ENCODE measurements around the gene NALCN.

The NALCN gene

DNA sequence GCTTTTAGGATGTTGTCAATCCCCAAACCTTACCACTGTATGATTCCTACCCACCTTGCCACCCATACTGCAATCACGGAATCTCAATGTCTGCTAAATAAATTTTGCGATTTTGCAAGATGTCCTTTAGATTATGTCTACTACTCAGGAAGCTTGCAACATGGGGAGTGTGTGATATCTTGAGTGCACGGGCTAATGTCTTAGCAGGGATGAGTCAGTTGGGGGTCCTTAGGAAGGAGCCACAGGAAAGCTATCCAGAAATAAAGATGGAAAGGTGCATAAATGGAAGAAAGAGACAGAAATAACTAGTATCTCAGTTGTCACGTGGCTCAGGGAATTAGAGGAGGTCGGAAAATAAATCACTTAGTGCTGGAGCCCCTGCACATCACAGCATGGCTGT lies 77.1 kb downstream of the NALCN start:
- TF ChIP-seq GATA2 (IDR thresholded peaks at IDR 0.05; ENCODE audit: low read depth, low read length), result no peak

DNA sequence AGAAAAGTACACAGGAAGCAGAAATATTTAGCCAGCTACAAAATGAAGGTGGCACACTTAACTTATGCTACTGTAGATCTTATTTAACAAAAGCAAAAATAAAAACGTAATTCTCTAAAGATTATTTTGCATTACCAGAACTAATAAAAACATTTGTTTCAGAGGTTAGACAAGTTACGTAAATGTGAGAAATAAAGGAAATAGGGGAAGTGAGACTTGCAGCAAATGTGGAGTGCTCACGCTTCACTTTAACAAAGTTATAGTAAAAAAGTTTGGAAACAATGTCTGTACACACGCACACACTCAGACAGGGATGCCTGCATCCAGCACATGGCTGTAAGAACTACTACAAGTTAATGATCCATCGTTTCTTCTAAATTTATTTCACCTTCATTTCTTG lies 83.7 kb downstream of the NALCN start:
- TF ChIP-seq GATA2 (IDR thresholded peaks at IDR 0.05; ENCODE audit: low read depth, low read length) (no peak), GATA3 (IDR thresholded peaks at IDR 0.05; ENCODE audit: low read depth, low read length) (no peak)

DNA sequence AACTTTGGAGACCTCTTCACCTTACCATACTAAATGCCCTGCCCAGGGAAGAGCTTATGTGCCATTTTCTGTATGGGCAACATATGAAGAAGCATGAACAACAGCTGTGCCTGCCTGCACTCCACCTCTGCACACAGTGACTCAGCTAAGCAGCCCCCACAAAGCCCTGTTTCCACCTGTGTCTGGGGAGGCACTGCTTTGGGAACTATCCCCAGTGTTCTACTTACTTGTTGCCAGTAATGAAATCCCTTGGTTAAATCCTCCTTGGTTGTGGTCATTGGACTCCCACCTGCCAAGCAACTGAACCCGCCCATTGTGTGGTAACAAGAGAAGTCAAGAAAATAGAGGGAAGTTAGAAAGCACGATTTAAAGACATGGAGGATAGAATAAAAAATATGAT lies 84.6 kb downstream of the NALCN start:
- no peak for TF ChIP-seq GATA3 (IDR thresholded peaks at IDR 0.05; ENCODE audit: low read depth, low read length)
- no peak for TF ChIP-seq GATA2 (IDR thresholded peaks at IDR 0.05; ENCODE audit: low read depth, low read length)

DNA sequence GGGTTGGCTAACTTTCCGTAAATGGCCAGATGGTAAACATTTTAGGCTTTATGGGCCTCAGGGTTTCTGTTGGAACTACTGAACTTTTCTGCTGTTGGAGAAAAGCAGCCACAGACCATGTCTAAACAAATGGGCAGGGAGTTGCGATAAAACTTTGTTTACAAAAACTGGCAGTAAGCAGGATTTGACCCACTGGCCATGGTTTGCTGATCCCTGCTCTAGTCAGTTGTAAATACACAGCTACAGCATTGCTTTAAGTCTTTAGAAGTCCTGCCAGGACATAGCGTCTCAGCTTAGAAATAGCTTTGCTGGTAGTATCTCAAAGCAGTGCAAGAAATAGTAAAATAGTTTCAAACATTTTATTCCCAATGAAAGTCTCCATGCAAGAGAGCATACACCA lies 88.4 kb downstream of the NALCN start:
- TF ChIP-seq GATA2 (IDR thresholded peaks at IDR 0.05; ENCODE audit: low read depth, low read length), result no peak
- TF ChIP-seq GATA3 (IDR thresholded peaks at IDR 0.05; ENCODE audit: low read depth, low read length), result no peak

DNA sequence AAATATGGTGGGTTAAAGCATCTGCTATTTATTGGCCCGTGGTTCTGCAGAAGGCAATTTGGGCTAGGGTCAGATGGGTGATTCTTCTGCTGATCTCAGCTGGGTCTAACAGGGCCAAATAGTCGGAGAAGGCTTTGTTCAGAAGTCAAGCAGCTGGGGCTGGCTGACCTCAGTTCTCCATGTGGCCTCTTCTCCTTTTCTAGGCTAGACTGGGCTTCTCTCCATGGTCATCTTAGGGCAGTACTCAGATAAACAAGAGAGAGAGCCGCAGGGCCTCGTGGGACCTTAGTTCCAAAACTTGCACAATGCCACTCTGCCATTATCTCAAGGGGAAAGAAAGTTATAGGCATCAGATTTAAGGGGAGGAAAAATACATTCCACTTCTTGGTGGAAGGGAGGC lies 89.6 kb downstream of the NALCN start:
- no peak for TF ChIP-seq GATA3 (IDR thresholded peaks at IDR 0.05; ENCODE audit: low read depth, low read length)
- TF ChIP-seq GATA2 (IDR thresholded peaks at IDR 0.05; ENCODE audit: low read depth, low read length), result no peak

DNA sequence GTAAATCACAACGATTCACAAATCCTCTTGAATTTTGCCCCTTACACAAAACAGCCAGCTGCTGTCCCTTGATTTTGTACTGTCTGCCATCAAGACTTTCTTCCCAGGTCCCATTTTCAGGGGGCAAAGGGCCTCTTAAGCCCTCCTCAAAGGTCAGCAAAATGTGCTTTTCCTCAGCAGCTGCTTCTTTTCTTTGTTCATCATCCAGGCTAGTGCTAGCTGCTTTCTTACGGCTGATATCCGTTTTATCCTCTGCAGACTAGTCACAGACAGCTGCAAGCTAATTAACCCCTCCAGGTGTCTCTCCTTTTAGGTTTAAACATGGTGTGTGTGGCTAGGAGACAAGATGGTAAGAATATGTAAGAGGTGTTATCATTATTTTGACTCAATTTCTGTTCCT lies 90.9 kb downstream of the NALCN start:
- TF ChIP-seq GATA2 (IDR thresholded peaks at IDR 0.05; ENCODE audit: low read depth, low read length), result no peak
- no peak for TF ChIP-seq GATA3 (IDR thresholded peaks at IDR 0.05; ENCODE audit: low read depth, low read length)

DNA sequence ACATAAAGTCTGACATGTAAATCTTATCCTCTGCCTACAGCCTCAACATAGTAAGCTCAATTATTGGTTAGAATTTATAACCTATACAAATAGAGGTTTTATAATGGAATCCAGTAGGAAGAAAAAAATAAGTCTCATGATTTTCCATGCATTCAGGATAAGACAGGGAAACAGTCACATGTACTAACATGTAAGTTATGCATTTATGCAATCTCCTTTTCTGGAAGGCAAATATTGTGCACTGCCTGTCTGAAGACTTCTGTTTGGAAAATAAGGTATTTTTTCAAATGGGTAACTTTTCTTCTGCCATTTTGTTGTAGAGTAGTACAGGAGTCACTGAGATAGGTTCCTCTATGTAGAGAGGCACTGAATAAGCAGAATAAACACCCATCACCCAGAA lies 92.7 kb downstream of the NALCN start:
- TF ChIP-seq GATA3 (IDR thresholded peaks at IDR 0.05; ENCODE audit: low read depth, low read length) (no peak), GATA2 (IDR thresholded peaks at IDR 0.05; ENCODE audit: low read depth, low read length) (no peak)

DNA sequence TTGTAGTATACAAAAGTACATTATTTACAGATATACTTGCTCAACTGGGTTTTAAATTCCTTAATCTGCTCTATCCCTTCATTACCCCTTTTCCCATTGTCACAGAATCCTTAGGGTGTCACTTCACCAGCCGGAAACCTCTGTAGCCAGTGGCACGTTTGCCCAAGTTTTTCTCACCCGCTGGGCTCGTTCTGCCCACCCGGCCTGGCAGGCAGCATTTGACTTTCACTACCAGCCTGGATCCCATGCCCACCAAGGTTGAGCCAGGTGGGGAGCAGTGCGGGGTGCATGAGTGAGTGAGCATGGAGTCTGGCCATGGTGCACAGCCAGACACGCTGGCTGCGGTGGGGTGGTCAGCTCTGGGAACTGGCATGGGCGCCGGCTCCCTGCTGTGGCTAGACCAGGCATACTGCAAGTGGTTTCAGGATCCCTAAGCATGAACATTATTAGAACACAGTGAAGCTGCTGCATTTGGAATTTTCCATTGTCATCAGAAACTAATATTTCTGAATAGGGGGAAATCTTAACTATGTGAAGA lies 98.3 kb downstream of the NALCN start:
- TF ChIP-seq GATA3 (IDR thresholded peaks at IDR 0.05; ENCODE audit: low read depth, low read length) (no peak), GATA2 (IDR thresholded peaks at IDR 0.05; ENCODE audit: low read depth, low read length) (no peak)

DNA sequence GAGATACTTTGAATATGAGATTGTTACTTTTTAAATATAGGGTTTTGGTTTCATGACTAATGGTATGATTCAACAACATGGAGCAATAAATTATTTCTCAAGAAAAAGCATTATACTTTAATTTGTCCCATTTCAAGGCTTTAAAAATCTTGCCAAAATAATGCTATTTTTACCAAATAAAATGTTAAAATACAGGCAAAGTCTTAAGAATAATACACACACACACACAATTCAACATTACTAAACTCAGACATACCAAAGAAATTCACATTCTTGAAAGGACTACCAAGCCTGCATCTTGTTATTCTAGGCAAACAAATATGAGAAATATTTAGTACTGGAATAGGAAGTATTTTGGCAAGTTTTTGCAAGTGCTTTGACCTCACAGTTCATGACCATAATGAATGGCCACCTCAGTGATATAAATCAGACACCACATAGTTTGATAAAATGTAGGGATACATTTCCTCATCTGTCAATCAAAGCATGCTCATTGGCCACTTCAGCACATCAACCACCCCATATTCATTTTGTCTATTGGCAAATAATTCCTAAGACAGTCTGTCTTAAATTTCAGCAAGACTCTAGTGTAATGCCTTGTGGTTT lies 107.2 kb downstream of the NALCN start:
- TF ChIP-seq GATA3 (IDR thresholded peaks at IDR 0.05; ENCODE audit: low read depth, low read length), result no peak
- TF ChIP-seq GATA2 (IDR thresholded peaks at IDR 0.05; ENCODE audit: low read depth, low read length), result no peak

DNA sequence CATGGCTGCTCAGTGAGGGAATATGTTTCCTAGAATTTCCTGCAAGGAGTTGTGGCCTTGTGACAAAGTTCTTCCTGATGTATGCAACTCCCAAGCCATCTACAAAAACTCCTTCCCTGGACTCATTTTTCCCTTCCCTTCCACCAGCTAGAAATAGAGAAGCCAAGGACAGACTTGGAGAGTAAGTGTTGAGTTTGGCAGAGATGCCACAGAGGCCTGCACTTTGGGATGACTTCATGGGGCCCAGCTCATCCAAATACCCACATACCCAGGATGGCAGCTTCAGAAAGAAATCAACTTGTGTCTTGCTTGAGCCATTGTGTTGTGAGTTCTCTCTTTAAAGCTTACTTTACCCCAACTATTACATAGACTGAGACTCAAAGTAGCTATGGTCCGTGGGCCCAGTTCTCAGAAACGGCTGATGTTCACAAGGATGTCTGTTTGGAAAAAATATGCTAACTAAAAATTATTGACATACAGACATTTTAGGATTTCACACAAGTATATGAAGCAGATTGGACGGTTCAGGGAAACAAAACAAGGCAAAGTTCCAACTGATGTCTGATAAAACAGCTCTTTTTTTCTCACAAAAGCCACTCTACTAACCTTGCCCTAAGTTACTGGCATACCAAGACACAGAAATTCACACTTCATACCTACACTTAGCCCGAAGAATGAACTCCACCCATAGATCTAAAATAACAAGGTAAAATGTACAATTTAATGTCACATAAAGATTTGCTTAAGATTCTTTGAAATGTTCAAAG lies 107.9 kb downstream of the NALCN start:
- TF ChIP-seq GATA2 (IDR thresholded peaks at IDR 0.05; ENCODE audit: low read depth, low read length) (no peak), GATA3 (IDR thresholded peaks at IDR 0.05; ENCODE audit: low read depth, low read length) (no peak)

DNA sequence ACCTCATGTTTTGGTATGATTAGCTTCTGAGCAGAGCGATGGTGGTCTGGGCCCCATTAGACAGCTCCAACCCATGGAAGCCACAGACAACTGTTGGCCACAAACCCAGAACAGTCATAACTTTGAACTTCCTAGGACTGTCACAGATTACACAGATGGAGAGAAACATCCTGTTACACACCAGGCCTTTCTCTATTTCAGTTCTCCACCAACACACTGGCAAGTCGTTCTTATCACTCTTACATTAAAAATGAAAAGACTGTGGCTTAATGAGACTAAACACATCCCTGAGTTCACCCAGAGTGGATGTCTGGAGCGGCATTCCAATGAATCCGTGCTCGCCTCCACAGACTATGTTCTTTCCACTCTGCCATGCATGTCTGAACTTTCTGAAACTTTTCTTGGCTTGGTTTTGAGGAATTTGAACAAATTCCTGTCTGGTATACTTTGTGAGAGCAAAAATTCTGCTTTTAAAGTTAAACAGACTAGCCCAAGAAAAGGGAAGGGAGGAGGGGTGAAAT lies 109.1 kb downstream of the NALCN start:
- no peak for TF ChIP-seq GATA2 (IDR thresholded peaks at IDR 0.05; ENCODE audit: low read depth, low read length)
- TF ChIP-seq GATA3 (IDR thresholded peaks at IDR 0.05; ENCODE audit: low read depth, low read length), result no peak

DNA sequence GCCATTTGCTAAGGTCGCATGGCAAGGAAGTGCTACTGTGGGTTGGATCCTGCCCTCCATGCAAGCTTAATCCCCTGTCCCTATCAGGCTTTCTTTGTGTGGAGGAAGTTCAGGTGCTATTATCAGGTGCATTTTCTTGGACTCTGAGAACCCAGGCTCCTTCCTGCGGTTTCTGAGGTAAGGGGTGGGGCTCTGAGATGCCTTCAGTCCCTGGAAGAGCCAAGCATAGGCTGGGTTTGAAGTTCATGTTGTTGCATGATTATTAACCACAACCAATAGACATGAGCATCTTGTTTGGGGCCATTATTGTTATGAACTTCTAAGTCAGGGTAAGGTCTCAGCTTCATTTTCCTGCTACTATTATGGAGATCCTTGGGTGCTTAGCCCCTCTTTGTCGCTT lies 109.5 kb downstream of the NALCN start:
- TF ChIP-seq GATA2 (IDR thresholded peaks at IDR 0.05; ENCODE audit: low read depth, low read length), result no peak
- TF ChIP-seq GATA3 (IDR thresholded peaks at IDR 0.05; ENCODE audit: low read depth, low read length), result no peak

DNA sequence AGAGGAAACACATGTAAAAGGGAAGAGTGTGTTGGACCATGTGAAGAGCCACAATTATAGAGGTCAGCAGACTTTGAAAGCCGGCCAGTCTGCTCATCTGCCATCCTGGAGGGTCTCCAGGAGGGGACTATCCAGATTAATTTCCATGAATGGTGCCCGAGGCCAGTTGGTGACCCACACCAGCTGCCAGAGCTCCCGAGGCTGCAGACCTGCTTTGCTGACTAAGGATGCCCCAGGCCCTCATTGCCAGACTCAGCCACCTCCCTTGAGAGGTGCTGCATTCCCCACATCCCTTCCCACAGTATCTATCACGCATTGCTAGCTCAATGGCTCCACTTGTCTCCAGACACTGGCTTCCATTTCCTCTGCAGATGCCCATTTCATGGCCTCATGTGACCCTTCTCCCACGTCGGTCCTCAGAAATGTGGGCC lies 110.3 kb downstream of the NALCN start:
- no peak for TF ChIP-seq GATA3 (IDR thresholded peaks at IDR 0.05; ENCODE audit: low read depth, low read length)
- no peak for TF ChIP-seq GATA2 (IDR thresholded peaks at IDR 0.05; ENCODE audit: low read depth, low read length)

DNA sequence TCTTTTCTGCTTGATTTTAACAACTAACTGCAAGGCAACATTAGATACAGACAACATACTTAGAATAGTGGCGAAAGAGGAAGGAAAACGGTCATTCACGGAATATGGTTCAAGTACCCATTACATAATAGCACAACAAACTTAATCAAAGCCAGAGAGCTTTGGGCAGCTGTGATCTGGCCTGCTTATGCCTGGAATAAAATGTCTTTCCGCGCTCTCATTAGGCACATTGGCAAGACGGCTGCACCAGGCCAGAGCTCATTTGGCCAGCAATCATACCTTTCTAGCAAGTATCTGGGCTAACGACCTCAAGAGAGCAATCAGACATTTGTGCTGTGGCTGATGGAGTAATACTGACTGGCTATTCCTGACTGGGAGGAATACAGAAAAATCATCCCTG lies 112.8 kb downstream of the NALCN start:
- TF ChIP-seq GATA2 (IDR thresholded peaks at IDR 0.05; ENCODE audit: low read depth, low read length) (no peak), GATA3 (IDR thresholded peaks at IDR 0.05; ENCODE audit: low read depth, low read length) (no peak)

DNA sequence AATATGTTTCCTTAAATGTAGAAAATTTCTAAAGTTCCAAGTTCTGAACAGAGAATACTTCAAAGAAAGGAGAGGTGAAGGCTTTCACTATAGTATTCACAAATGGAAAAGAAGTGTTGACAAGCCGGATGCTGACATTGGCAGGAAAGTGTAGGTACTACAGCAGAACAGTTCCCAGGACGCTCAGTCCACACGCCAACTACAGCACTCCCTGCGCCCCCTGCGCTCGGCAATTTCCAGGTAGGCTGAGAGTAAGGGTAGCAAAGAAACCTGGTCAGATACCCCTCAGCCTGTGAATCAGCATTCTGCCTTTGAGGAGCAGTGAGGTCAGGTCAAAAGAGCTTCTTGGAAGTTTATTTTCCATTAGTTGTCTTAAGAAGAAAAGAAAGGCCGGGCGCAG lies 115.3 kb downstream of the NALCN start:
- TF ChIP-seq GATA2 (IDR thresholded peaks at IDR 0.05; ENCODE audit: low read depth, low read length) (no peak), GATA3 (IDR thresholded peaks at IDR 0.05; ENCODE audit: low read depth, low read length) (no peak)
